ENCODE data around the gene CLCN5.

The CLCN5 gene

DNA sequence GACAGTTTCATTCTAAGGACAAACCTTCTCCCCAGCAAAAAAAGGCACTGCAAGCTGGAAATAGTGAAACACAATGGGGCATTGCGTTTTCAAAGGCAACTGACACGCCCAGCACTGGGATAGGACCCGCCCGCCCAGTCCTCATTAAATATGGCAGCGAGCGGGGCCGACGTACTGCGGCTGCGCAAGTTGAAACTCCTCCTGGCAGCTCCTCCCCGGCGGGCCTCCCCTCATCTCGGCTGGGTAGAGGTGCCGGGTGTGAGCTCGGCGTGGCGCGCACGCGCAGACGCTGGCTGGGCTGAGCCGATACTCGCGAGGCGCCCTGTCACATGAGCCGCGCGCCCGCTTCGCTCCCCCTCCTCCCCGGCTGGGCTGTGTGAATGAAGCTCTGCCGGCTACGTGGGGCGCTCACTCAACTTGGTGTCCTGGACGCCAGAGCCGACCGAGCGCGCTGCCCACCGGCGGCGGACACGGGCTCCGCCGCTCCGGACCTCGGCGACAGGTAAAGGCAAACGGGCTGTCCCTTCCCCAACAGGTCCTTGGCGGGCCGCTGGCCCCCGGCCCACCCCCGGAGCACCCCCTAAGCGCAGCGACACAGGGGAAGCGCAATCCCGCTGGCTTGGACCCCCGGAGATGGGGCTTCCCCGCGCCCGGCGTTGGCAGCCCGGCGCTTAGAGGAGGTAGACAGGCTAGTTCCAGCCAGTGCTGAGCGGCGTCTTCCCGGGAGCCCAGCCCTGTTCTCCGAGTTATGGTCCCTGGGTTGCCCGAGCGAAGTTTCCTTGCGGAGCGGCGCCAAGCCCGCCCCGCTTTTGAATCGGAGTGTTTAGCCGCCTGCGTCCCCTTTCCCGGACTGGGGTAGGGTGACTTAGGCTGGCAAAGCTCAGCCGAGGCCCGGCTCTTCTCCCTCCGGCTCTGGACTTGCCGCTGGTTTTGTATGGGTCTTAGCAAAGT, at the start of gene CLCN5:
Gene CLCN5, plus strand, starts transcription at position 306 of the 951 bp plus-strand sequence. CDS start 2,703 bp downstream, outside the sequence.
- peak; percentile 81 to 83 for DNase-seq (ENCODE audit: low read depth in 2 of 2)

DNA sequence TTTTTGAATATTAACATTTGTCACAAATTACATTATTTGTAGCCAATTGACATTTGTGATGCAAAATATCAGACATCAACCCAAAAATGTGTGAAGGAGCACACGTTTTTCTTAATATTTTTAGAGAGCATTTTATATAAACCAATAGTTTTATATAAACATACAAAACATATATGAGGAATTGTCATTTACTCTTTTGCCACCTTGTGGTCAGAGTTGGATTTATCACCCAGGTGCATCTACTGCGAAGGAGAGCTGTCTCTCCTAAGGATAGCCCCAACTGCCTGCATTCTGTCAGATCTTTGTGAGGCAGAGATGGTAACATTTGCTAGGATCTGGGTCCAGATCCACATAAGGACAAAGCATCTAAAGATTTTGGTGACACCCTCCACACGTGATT, 45.6 kb upstream of the CLCN5 start:
- DNase-seq (ENCODE audit: low read depth in 2 of 2), result no peak

DNA sequence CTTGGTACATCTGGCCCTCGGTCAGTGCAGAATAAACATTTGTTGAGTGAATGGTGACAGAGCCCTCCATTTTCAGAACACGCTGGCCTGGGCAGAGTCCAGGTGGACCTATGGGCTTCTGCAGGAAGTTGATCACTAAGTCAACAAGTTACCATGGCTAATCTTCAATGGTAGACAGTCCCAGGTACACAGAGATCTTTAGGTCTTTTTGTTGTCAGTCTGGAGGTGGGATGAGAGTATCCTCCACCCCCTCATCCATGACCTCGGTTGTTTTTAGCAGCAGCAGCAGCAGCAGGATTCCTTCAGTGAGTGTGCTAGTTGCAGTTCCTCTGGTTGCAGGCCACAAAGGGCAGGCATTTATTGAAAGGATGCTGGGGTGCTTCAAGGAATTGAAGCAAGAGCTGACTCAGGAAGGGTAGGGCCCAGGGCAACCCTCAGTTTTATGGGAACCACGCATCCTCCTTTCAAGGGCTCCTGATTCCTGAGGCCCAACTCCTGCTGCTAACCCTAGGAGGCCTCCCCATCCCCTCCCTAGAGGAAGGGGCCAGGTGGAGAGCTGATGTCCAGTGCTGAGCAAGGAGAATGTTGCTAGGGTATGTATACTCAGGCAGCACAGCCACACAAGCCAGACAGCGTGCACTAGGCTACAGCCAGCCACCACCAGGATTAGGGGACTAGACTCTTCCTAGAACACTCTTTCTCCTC, 44.8 kb upstream of the CLCN5 start:
- no peak for DNase-seq (ENCODE audit: low read depth in 2 of 2)

DNA sequence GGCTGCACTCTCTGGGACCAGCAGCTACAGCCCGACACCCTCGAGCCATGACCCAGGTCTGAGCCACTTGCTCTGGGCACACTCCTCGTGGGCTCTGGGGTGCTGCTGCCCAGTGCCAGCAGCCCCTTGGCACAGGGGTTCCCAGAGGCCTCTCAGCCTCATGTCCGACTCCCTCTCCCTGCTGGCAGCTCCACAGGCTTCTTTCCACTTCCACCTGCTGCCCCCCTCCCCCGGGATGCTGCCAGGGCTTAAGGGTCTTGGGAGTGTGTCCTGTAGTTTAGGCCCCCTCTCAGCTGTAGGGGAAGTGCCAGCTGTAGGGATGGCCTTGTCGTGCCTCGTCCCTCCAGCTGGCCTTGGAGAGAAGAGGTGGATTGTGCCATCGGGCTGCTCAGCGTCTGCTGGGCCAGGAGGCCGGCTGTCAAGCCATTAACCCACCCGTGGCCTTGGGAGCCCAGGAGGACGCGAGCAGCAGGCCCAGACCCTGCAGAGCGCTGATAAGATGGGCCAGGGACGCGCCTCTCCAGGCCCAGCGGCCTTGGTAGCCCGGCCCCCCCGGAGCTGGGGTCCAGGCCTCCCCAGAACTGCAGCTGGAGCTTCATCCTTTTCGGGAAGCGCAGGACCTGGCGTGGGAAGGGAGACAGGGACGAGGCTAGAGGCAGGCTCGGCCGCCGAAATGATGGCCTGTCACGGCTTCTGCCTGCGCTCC, 44.1 kb upstream of the CLCN5 start:
- no peak for DNase-seq (ENCODE audit: low read depth in 2 of 2)

DNA sequence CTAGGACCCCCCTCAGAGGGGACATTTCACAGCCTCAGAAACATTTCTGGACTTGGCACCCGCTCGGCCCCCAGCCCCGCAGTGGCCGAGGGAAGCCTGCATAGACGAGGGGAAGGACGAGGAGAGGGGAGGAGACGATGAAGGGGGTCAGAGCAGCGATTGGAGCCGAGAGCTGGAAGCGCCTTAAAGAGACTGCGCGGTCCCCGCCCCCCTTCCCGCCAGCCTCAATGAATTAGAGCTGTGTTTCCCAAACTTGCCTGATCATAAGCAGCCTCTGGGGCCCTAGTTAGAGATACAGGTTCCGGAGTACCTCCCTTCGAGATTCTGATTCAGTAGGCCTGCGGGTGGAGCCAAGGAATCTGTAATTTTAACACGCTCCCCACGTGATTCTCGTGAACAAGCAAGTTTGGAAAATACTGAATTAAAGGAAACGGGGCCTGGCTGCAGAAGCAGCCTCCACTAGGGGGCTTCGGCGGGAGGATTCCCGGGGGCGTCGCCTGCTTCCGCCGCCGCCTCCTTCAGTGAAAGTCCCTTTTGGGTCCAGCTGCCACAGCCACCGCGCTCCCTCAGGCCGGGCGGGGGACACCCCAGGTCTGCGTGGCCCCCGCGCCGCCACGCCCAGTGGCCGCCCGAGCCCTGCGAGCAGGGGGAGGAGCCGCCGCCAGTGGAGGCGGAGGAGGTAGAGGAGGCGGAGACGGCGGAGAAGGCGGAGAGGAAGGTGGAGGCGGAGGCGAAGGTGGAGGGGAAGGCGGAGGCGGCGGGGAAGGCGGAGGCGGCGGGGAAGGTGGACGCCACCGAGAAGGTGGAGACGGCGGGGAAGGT, 43.4 kb upstream of the CLCN5 start, which contains the start of gene USP27X:
Gene USP27X, plus strand, starts transcription at position 651 of the 822 bp plus-strand sequence. CDS start 824 bp downstream, outside the sequence.
- peak; percentile 50 to 56 for DNase-seq (ENCODE audit: low read depth in 2 of 2)

DNA sequence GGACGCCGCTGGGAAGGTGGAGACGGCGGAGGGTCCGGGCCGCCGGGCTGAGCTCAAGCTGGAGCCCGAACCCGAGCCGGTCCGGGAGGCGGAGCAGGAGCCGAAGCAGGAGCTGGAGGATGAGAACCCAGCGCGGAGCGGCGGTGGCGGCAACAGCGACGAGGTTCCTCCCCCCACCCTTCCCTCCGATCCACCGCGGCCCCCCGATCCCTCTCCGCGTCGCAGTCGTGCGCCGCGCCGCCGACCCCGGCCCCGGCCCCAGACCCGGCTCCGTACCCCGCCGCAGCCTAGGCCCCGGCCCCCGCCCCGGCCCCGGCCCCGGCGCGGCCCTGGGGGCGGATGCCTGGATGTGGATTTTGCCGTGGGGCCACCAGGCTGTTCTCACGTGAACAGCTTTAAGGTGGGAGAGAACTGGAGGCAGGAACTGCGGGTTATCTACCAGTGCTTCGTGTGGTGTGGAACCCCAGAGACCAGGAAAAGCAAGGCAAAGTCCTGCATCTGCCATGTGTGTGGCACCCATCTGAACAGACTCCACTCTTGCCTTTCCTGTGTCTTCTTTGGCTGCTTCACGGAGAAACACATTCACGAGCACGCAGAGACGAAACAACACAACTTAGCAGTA, 42.6 kb upstream of the CLCN5 start:
- DNase-seq (ENCODE audit: low read depth in 2 of 2), result no peak

DNA sequence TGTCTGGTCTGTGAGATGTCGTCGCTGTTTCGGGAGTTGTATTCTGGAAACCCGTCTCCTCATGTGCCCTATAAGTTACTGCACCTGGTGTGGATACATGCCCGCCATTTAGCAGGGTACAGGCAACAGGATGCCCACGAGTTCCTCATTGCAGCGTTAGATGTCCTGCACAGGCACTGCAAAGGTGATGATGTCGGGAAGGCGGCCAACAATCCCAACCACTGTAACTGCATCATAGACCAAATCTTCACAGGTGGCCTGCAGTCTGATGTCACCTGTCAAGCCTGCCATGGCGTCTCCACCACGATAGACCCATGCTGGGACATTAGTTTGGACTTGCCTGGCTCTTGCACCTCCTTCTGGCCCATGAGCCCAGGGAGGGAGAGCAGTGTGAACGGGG, 41.7 kb upstream of the CLCN5 start:
- no peak for DNase-seq (ENCODE audit: low read depth in 2 of 2)

DNA sequence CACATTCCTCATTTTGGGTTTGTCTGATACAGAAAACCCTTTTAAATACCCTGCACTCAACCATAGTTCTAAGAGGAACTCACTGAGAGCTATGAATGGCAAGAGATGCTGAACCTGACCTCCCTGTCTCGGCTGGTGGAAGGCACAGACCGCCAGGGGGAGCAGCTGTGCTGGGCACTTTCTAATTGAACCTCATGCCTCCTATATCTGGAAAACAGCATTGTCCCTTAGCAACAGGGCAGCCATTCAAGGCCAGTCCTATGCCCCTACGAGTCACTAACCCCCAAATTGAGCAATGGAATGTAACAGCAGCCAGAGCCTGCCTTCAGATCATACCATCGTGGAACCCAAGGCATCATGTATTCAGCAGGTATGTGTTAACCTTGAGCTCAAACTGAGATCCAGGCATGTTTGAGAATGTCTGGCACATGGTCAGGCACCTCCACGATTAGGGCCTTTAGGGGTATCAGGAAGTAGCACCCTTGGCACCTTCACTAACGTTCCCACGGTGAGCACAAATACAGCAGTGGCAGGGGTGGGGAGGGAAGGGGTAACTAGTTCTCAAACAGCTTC, 38.0 kb upstream of the CLCN5 start:
- peak; percentile 24 to 26 for DNase-seq (ENCODE audit: low read depth in 2 of 2)

DNA sequence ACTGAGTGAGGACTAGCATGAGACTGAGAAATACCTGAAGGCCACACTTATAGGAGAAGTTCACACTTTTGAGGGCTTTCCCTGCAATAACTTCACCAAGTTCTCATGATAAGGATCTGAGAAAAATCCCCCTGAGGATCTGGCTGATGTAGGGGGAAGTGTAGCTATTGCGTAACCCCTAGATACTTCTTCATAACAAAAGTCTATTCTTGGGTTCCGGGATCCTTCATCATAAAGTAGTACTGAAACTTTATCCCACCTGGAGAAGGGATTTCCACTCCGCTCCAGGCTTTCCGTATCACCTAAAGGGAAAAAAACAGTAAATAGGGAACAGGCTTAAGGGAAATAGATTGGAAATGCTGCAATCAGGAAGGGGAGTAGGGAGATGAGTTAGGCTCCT, 29.9 kb upstream of the CLCN5 start:
- no peak for DNase-seq (ENCODE audit: low read depth in 2 of 2)

DNA sequence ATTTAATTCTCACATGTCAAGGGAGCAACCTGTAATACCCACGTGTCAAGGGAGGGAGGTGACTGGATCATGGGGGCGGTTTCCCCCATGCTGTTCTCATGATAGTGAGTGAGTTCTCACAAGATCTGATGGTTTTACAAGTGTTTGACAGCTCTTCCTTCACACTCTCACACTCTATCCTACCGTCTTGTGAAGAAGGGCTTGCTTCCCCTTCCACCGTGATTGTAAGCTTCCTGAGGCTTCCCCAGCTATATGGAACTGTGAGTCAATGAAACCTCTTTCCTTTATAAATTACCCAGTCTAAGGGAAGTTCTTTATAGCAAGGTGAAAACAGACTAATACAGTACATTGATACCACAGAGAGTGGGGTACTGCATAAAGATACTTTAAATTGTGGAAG, 25.4 kb upstream of the CLCN5 start:
- no peak for DNase-seq (ENCODE audit: low read depth in 2 of 2)

DNA sequence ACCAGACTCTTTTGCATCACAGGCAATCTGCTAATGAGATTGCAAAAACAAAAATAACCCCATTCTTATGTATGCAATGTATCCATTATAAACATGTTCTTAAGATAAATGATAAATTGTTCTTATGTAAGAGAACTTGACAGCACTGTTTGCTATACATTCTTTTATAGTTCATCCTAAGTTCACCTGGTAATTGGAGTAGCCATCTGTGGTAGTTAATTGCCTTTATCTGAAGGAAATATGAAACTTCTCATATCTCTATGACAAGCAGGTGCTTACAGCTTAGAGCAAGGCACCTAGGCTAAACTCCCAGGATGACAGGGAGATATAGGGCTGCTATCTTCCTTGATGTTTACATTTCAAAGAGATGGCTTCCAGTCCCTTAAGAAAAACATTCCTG, 21.3 kb upstream of the CLCN5 start:
- DNase-seq (ENCODE audit: low read depth in 2 of 2), result no peak

DNA sequence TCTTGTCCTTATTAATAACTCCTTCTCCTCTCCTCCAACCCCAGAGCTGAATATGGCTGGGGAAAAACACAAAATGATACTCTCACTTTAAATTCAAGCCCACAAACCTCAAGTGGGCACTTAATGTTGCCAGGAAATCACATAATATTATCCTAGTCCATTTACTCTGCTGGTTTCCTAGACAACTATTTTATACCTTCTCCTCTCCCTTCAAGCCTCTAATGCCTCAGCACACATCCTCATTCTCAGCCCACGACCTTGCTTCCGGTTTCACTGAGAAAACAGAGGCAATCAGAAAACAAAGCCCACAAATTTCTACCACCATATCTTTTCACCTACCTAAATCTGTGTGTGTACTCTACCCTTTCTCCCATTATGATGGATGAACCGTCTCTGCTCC, 12.1 kb upstream of the CLCN5 start:
- no peak for DNase-seq (ENCODE audit: low read depth in 2 of 2)

DNA sequence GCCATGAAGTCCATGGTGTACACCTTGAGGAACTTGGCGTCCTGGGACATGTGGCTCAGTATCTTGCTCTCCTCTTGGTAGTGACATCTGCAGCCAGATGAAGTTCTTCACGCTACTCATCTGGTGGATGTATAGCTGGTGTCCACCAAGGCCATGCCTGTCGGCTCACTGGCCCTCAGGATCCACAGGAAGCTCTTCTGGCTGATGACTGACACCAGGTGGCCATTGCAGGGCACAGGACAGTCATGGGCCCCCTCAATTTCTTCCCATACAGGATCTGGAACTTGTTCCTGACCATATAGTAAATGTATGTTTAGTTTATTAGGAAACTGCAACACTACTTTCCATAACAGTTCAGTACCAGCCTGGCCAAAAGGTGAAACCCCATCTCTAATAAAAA, 10.3 kb upstream of the CLCN5 start:
- DNase-seq (ENCODE audit: low read depth in 2 of 2), result no peak

DNA sequence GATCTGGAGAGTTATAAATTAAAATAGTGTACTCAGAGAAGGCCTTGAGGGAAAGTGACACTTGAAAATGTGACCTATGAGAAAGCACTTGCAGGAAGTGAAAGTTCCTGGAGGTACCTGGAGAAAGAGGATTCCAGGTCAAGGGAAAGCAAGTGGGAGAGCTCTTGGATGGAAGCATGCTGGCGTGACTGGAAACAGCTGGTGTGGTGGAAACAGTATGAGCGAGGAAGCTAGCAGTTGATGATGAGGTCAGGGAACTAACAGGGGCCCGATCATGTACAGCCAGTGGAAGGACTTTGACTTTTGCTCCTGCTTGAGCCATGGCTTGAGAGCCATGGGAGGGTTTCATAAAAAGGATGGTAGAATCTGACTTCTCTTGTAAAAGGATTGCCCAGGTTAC, 9.5 kb upstream of the CLCN5 start:
- DNase-seq (ENCODE audit: low read depth in 2 of 2), result no peak

DNA sequence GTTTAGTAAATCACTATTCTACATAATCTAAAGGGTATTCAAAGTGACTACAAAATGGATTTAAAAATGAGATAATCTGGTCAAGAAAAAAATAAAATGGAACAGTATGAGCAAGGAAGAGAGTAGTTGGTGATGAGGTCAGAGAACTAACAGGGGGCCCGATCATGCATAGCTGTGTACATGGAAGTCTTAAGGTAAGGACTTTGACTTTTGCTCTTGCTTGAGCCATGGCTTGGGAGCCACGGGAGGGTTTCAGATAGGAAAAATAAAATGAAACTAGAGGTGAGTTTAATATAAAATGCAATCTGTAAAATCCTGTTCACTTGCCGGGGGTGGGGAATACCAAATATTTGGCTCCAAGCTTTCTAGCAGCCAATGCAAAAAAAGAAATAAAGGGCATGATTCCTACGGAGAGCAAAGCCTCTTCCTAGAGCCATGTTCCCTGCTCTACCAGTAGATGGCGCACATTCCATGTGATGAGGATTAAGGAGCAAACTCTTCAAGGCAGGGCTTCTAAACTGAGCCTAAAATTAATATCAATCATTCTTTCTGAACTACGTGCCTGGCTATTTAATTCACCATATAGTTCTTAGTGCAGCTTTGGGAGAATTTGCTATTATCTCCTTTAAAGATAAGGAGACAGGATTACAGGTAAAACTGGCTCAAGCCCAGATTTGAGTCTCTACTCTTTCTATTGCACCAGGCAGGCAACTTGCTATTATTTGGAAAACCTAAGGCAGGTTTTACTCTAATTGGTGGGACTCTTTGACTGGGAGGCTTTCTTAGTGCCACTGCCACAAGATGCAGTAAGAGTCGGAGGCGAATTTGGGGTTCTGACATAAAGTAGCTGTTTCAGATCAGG, 6.8 kb upstream of the CLCN5 start:
- peak; percentile 8 to 14 for DNase-seq (ENCODE audit: low read depth in 2 of 2)

DNA sequence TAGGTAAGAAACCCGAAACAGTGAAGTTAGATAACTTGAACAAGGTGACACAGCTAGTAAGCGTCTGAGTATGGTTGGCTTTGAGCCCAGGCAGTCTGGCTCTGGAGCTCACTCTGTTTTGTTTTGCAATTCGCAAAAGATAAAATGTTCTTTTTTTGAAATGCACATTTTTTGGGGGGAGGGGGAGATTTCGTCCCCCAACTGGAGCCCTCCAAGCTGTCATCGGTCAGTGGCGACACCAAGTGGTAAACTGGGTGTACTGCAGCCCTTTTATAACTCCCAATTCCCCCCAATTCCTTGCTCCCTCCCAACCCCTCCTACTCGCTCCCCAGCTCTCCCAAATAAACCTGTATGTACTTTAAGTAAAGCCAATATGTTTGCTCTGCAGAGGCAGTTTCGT, 2.8 kb upstream of the CLCN5 start:
- DNase-seq (ENCODE audit: low read depth in 2 of 2), result no peak

DNA sequence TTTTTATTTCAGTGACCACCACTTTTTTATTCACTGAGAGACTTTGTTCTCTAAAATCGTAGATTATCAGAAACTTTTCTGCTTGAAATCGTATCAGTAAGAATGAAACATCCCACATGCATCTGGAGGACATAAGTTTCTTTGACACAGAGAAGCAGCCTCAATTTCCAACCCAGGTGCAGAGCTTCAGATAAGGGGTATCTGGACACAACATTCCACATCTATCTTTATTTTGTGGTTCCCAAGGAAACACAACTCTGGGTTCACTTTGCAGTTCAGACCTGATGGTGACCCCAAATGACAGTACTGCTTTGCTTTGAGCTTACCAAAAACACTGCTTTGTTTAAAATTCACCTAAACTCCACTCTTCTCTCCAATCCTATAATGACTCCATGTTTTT, 1.3 kb upstream of the CLCN5 start:
- no peak for DNase-seq (ENCODE audit: low read depth in 2 of 2)

DNA sequence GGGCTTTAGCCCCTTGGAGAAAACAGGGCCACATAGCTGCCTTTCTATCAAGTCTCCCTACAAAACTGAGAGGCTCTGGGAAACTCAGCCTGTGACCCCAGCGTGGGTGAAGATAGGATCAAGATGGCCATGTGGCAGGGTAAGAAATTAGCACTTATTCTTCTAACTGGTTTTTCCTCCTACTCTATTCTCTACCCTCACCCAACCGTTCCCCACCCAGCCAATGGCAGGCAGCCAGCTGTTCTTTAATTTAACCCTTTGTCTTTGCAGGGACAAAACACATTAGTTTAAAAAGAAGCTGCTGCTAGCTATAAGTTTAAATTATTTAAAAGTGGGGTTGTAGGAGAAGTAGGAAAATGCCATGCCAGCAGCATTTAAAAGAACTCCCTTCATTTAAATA, 2.8 kb downstream of the CLCN5 start:
- DNase-seq (ENCODE audit: low read depth in 2 of 2), result no peak

DNA sequence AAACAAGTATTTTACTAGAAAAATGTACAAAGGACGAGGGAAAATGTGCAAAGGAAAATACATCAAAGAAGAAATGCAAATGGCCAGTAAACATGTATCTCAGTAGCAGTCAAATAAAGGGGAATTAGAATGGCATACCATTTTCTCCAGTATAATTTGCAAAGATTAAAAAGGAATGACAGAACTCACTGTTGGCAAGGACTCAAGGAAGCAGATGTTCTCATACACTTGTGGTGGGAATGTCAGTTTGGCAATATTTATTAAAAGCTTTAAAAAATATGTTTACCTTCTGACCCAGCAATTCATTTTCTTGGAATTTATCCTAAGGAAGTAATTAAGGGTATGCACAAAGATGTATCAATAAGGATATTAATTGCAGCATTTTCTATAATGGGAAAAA, 7.6 kb downstream of the CLCN5 start:
- no peak for DNase-seq (ENCODE audit: low read depth in 2 of 2)

DNA sequence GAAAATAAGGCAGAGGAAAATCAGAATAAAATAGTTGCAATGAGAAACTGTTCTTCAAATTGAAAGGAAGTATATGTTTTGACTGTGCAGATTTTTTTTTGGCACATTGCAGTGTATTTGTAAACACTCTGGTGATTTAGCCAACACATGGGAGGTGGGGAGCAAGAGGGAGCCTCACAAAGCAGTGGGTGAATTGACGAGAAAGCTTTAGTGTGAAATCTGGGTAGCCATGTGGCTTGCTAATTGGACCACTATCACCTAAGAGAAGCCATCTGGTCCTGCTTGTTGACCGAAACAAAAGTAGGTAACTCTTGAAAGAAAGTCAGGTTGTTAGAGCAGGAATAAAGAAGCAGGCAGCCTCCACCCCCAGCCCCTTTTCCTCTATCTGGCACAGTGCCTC, 10.4 kb downstream of the CLCN5 start:
- DNase-seq (ENCODE audit: low read depth in 2 of 2), result no peak
